ENCODE data around the gene TMEM163. TPM values are rescaled to one million over a fixed set of nuclear protein-coding genes. Genes with fewer than 3 reads are reported as not detected.

Gene TMEM163
- total and polyA plus RNA-seq, 4 donors = 5.8 to 46.9 (median 29.8) TPM

GRCh38 chr2:134468776-134469175, 250.0 kb downstream of the TMEM163 start:
- H3K9ac ChIP-seq (ENCODE audit: insufficient read depth in 1 of 2, low read length in 2 of 2) = no peak overlapping the region
- no peaks in the 10 kb centered on the region for H3K27me3 ChIP-seq (ENCODE audit: control insufficient read depth in 3 of 3, insufficient read depth in 3 of 3, low read length in 2 of 3)
- TF ChIP-seq CTCF (IDR thresholded peaks at IDR 0.05; ENCODE audit: control extremely low read depth, extremely low read depth) = no peak
- no peak overlapping the region for H3K4me3 ChIP-seq
- no peak overlapping the region for H3K27ac ChIP-seq (ENCODE audit: low read depth in 1 of 2, low read length in 1 of 2)
- WGBS, 2 donors = 92 to 93% methylated on average over 12 of the region's 12 CpGs
- no peaks in the 10 kb centered on the region for H3K9me3 ChIP-seq (ENCODE audit: control insufficient read depth in 4 of 4, insufficient read depth in 3 of 4, low read length in 3 of 4)
- DNase-seq (no peak), ATAC-seq (ENCODE audit: insufficient read depth, low FRiP score) (no peak)
- H3K36me3 ChIP-seq (ENCODE audit: control insufficient read depth in 4 of 4, insufficient read depth in 4 of 4, low read length in 4 of 4) = no peaks in the 10 kb centered on the region
- no peaks in the 10 kb centered on the region for H3K4me1 ChIP-seq (ENCODE audit: control insufficient read depth in 5 of 5, insufficient read depth in 5 of 5, low read length in 5 of 5)

- Histone ChIP-seq H3K27me3 (ENCODE audit: control insufficient read depth in 3 of 3, insufficient read depth in 3 of 3, low read length in 2 of 3) (no peaks in the 10 kb centered on the region), H3K4me1 (ENCODE audit: control insufficient read depth in 5 of 5, insufficient read depth in 5 of 5, low read length in 5 of 5) (no peaks in the 10 kb centered on the region), H3K9me3 (ENCODE audit: control insufficient read depth in 4 of 4, insufficient read depth in 3 of 4, low read length in 3 of 4) (no peaks in the 10 kb centered on the region), H3K4me3 (no peak overlapping the region), H3K36me3 (ENCODE audit: control insufficient read depth in 4 of 4, insufficient read depth in 4 of 4, low read length in 4 of 4) (no peaks in the 10 kb centered on the region), H3K27ac (ENCODE audit: low read depth in 1 of 2, low read length in 1 of 2) (no peak overlapping the region), H3K9ac (ENCODE audit: insufficient read depth in 1 of 2, low read length in 2 of 2) (no peak overlapping the region)
- no peak for ATAC-seq (ENCODE audit: insufficient read depth, low FRiP score)
- no peak for DNase-seq
- WGBS, 2 donors = 85 to 96% methylated on average over 2 of the region's 2 CpGs
- TF ChIP-seq CTCF (IDR thresholded peaks at IDR 0.05; ENCODE audit: control extremely low read depth, extremely low read depth) = no peak
Observed at GRCh38 chr2:134468164-134468563, 250.6 kb downstream of the TMEM163 start.

GRCh38 chr2:134466141-134466540, 252.7 kb downstream of the TMEM163 start:
- H3K9me3 ChIP-seq (ENCODE audit: control insufficient read depth in 4 of 4, insufficient read depth in 3 of 4, low read length in 3 of 4) = no peaks in the 10 kb centered on the region

More at GRCh38 chr2:134466141-134466540, 252.7 kb downstream of the TMEM163 start:
- H3K27me3 ChIP-seq (ENCODE audit: control insufficient read depth in 3 of 3, insufficient read depth in 3 of 3, low read length in 2 of 3) = no peaks in the 10 kb centered on the region
- WGBS, 2 donors = 74 to 79% methylated on average over 3 of the region's 3 CpGs
- TF ChIP-seq CTCF (IDR thresholded peaks at IDR 0.05; ENCODE audit: control extremely low read depth, extremely low read depth) = no peak
- H3K4me1 ChIP-seq (ENCODE audit: control insufficient read depth in 5 of 5, insufficient read depth in 5 of 5, low read length in 5 of 5) = peaks cover 0 to 3% (median 0%) of the 10 kb centered on the region in 5 donors
- H3K9ac ChIP-seq (ENCODE audit: insufficient read depth in 1 of 2, low read length in 2 of 2) = no peak overlapping the region
- H3K27ac ChIP-seq (ENCODE audit: low read depth in 1 of 2, low read length in 1 of 2) = no peak overlapping the region
- DNase-seq = no peak
- ATAC-seq (ENCODE audit: insufficient read depth, low FRiP score) = no peak
- H3K4me3 ChIP-seq = no peak overlapping the region
- no peaks in the 10 kb centered on the region for H3K36me3 ChIP-seq (ENCODE audit: control insufficient read depth in 4 of 4, insufficient read depth in 4 of 4, low read length in 4 of 4)
